ENCODE data around the gene CATSPERD.

GRCh38 chr19:5677580-5677979, 42.9 kb upstream of the CATSPERD start:
- no peak for TF ChIP-seq GATA2 (IDR thresholded peaks at IDR 0.05; ENCODE audit: low read depth, low read length)
- no peak for TF ChIP-seq GATA3 (IDR thresholded peaks at IDR 0.05; ENCODE audit: low read depth, low read length)
